ENCODE results near the gene LYG1.

The LYG1 gene

GRCh38 chr2:99238599-99238998 lies 62.4 kb downstream of the LYG1 start:
- no peak for TF ChIP-seq ZNF274 (IDR thresholded peaks at IDR 0.05; ENCODE audit: low read depth, low read length)
- no peak overlapping the region for H3K4me3 ChIP-seq (ENCODE audit: low read length)

Measured in GM08714 (cell line).